OCI-LY7 (cell line): ENCODE measurements around the gene CD164. TPM values are rescaled to one million over a fixed set of nuclear protein-coding genes. Genes with fewer than 3 reads are reported as not detected.

Experiments used
- BruUV-seq: library from RNA; stranded (reverse); fragments of 400-500 nt; replicated peaks from 2 replicates; lab custom pipeline; 2021; lab: Mats Ljungman, UMichigan
- CTCF ChIA-PET: fragments of 300-600 bp; sonication (Branson Sonifier 250); formaldehyde crosslinking; loops from one replicate; lab custom pipeline; 2022; ENCODE audit warnings: antibody characterized with exemption; ENCODE audit not compliant: unreplicated experiment; lab: Charles Lee
- POLR2A ChIA-PET: fragments of 300-600 bp; sonication (Branson Sonifier 250); formaldehyde crosslinking; loops from one replicate; lab custom pipeline; 2022; ENCODE audit warnings: antibody characterized with exemption; lab: Charles Lee
- DNase-seq: peaks from one replicate; pipeline ENCODE4 v3.0.0-alpha.2; 2015; ENCODE audit warnings: low spot score
- H2AFZ ChIP-seq: fragments of 200-600 bp; sonication (generic), shearing (Covaris generic); 2 replicates; pipeline ENCODE4 v1.6.1; 2014; ENCODE audit warnings: mild to moderate bottlenecking, antibody characterized with exemption, low read length, moderate library complexity
- H3K27ac ChIP-seq: fragments of 200-600 bp; sonication (generic); 2 replicates; pipeline ENCODE4 v1.5.1; 2014; ENCODE audit warnings: mixed run types, low read depth, mild to moderate bottlenecking, moderate library complexity, low read length, inconsistent platforms; ENCODE audit not compliant: poor library complexity, severe bottlenecking
- H3K36me3 ChIP-seq: fragments of 200-600 bp; sonication (generic); 2 replicates; pipeline ENCODE4 v1.6.1; 2014; ENCODE audit warnings: mild to moderate bottlenecking, antibody characterized with exemption, low read length, moderate library complexity, mixed read lengths; ENCODE audit not compliant: insufficient read depth
- H3K4me1 ChIP-seq: fragments of 200-600 bp; sonication (generic); 2 replicates; pipeline ENCODE4 v1.5.1; 2014; ENCODE audit warnings: mild to moderate bottlenecking, low read length; ENCODE audit not compliant: insufficient read depth, poor library complexity, severe bottlenecking
- H3K4me2 ChIP-seq: fragments of 200-600 bp; sonication (generic); 2 replicates; pipeline ENCODE4 v1.6.1; 2014; ENCODE audit warnings: mild to moderate bottlenecking, low read length
- H3K4me3 ChIP-seq: fragments of 200-600 bp; sonication (generic); 2 replicates; pipeline ENCODE4 v1.5.1; 2014; ENCODE audit warnings: mild to moderate bottlenecking, low read depth, low read length; ENCODE audit not compliant: poor library complexity, severe bottlenecking
- H3K79me2 ChIP-seq: fragments of 200-600 bp; sonication (generic); 2 replicates; pipeline ENCODE4 v1.6.1; 2016; ENCODE audit warnings: low read depth, mild to moderate bottlenecking, low read length, moderate library complexity, mixed read lengths; ENCODE audit not compliant: insufficient read depth
- H3K9me2 ChIP-seq: fragments of 200-600 bp; sonication (generic); 2 replicates; pipeline ENCODE4 v1.6.1; 2016; ENCODE audit warnings: mild to moderate bottlenecking, low read length, mixed read lengths; ENCODE audit not compliant: insufficient read depth
- H3K9me3 ChIP-seq: fragments of 200-600 bp; sonication (generic); 2 replicates; pipeline ENCODE4 v1.6.1; 2014; ENCODE audit warnings: mild to moderate bottlenecking, mixed run types, low read length, mixed read lengths
- H4K20me1 ChIP-seq: fragments of 200-600 bp; sonication (generic); 2 replicates; pipeline ENCODE4 v1.6.1; 2014; ENCODE audit warnings: mild to moderate bottlenecking, antibody characterized with exemption, low read length, moderate library complexity, mixed read lengths; ENCODE audit not compliant: insufficient read depth
- CTCF ChIP-seq: fragments of 200-600 bp; sonication (generic); conservative IDR thresholded peaks from 2 replicates; pipeline ENCODE4 v1.5.1; 2014; ENCODE audit warnings: mild to moderate bottlenecking, antibody characterized with exemption, low read length, moderate library complexity, mixed read lengths
- EZH2phosphoT487 ChIP-seq: fragments of 200-600 bp; sonication (generic); IDR thresholded peaks from 2 replicates; pipeline ENCODE4 v1.6.1; 2018; ENCODE audit warnings: low read depth, borderline replicate concordance, mild to moderate bottlenecking, mixed run types, antibody characterized with exemption, low read length, moderate library complexity, mixed read lengths
- intact Hi-C: fragments of 100-400 bp; cut with micrococcal nuclease; formaldehyde crosslinking; loops from one replicate; pipeline ENCODE4 v1.10.0; 2022; ENCODE audit not compliant: unreplicated experiment
- total RNA-seq, 2 experiments: library from RNA; depleted of rRNA in 1 of 2; stranded (reverse); fragments of >200 nt in 1 of 2; shearing (Covaris generic) in 1 of 2; gene quantifications; 2 replicates each; pipeline ENCODE4 v1.2.3, GENCODE V29; 2014 to 2022

CD164 gene
- total RNA-seq, 2 experiments from 2014 or later, result 48.7 to 107 TPM

- CTCF ChIA-PET, result no interaction called here
These were observed 26.0 kb downstream of the CD164 start for GRCh38 chr6:109356237-109356636.

GRCh38 chr6:109351231-109352130 is 30.8 kb downstream of the CD164 start:
- POLR2A ChIA-PET, result interaction anchor here (0.7 to 1.1 kb wide), 3 partner anchors 13 to 150 kb away, joined by 3 to 4 read pairs (median 3); no protein-coding TSS in a partner anchor
- peaks cover 8% of the 10 kb centered on the region for H3K36me3 ChIP-seq
- H3K4me3 ChIP-seq, result no peak overlapping the region
- BruUV-seq, result no TSS peak
- DNase-seq, result no peak
- H4K20me1 ChIP-seq, result no peaks in the 10 kb centered on the region
- H3K4me2 ChIP-seq, result no peak overlapping the region
- CTCF ChIA-PET, result no interaction called here
- intact Hi-C loops, result no loop called here
- H3K79me2 ChIP-seq, result no peaks in the 10 kb centered on the region
- no peaks in the 10 kb centered on the region for H3K4me1 ChIP-seq
- no peak overlapping the region for H2AFZ ChIP-seq
- H3K27ac ChIP-seq, result no peak overlapping the region
- no peaks in the 10 kb centered on the region for H3K9me3 ChIP-seq
- TF ChIP-seq EZH2phosphoT487, result no peak
- no peak for TF ChIP-seq CTCF
- no peaks in the 10 kb centered on the region for H3K9me2 ChIP-seq

More at GRCh38 chr6:109356237-109356636, 26.0 kb downstream of the CD164 start:
- intact Hi-C loops, result no loop called here
- H3K27ac ChIP-seq, result no peak overlapping the region
- no peak for DNase-seq
- peaks cover 53% of the 10 kb centered on the region for H3K36me3 ChIP-seq
- H3K9me2 ChIP-seq, result no peaks in the 10 kb centered on the region
- no peak overlapping the region for H3K4me3 ChIP-seq
- POLR2A ChIA-PET, result interaction anchor here (1.3 kb wide), 1 partner anchor 14 kb away, joined by 5 read pairs; no protein-coding TSS in a partner anchor
- no peak for TF ChIP-seq EZH2phosphoT487
- H3K79me2 ChIP-seq, result no peaks in the 10 kb centered on the region
- no peaks in the 10 kb centered on the region for H3K4me1 ChIP-seq
- H3K4me2 ChIP-seq, result no peak overlapping the region
- no peaks in the 10 kb centered on the region for H4K20me1 ChIP-seq
- no peaks in the 10 kb centered on the region; the same call in 1 of the 2 replicates for H3K9me3 ChIP-seq
- no peak overlapping the region for H2AFZ ChIP-seq
- no TSS peak for BruUV-seq

GRCh38 chr6:109349419-109349987 is 32.8 kb downstream of the CD164 start:
- Histone ChIP-seq H3K4me1 (no peaks in the 10 kb centered on the region), H3K36me3 (no peaks in the 10 kb centered on the region), H4K20me1 (no peaks in the 10 kb centered on the region), H2AFZ (no peak overlapping the region), H3K9me2 (no peaks in the 10 kb centered on the region), H3K4me3 (no peak overlapping the region), H3K79me2 (no peaks in the 10 kb centered on the region), H3K9me3 (no peaks in the 10 kb centered on the region), H3K27ac (no peak overlapping the region), H3K4me2 (no peak overlapping the region)
- TF ChIP-seq CTCF, result no peak
- no peak for TF ChIP-seq EZH2phosphoT487
- CTCF ChIA-PET, result interaction anchor here (0.6 kb wide), 1 partner anchor 255 kb away, joined by 3 read pairs; no protein-coding TSS in a partner anchor
- no TSS peak for BruUV-seq
- intact Hi-C loops, result no loop called here
- DNase-seq, result no peak
- POLR2A ChIA-PET, result no interaction called here
